DND-41 (cell line): ENCODE data around the gene JDP2.

Experiments used
- EZH2 ChIP-seq: IDR thresholded peaks from 3 replicates; pipeline ENCODE4 v1.6.1; 2012; ENCODE audit warnings: borderline replicate concordance, low read depth, mild to moderate bottlenecking, moderate library complexity, low read length, inconsistent platforms; ENCODE audit not compliant: severe bottlenecking
- TF ChIP-seq, protein P1 (sequence below): IDR thresholded peaks from 2 replicates; pipeline ENCODE4 v1.5.1; 2012; ENCODE audit warnings: borderline replicate concordance, low read length, moderate library complexity, mild to moderate bottlenecking; ENCODE audit not compliant: poor library complexity, severe bottlenecking; ENCODE audit errors: extremely low read depth

DNA sequence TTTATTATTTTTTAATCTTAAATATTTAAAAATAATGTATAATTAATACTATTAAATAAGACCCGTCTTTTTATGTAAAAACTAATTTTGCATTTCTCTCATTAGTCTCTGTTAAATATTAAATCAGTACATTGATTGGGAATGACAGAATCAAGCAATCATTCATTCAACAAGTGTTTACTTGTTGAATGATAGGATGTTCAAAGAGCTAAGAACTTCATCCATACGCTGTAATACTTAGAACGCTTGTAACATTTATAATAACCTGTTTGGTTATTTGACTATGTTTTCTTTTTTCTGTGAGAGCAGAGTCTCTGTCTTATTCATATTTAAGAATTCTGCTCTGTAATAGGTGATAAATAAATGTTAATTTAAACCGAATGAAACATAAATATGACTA is 91.6 kb downstream of the JDP2 start:
- TF ChIP-seq, protein P1, sequence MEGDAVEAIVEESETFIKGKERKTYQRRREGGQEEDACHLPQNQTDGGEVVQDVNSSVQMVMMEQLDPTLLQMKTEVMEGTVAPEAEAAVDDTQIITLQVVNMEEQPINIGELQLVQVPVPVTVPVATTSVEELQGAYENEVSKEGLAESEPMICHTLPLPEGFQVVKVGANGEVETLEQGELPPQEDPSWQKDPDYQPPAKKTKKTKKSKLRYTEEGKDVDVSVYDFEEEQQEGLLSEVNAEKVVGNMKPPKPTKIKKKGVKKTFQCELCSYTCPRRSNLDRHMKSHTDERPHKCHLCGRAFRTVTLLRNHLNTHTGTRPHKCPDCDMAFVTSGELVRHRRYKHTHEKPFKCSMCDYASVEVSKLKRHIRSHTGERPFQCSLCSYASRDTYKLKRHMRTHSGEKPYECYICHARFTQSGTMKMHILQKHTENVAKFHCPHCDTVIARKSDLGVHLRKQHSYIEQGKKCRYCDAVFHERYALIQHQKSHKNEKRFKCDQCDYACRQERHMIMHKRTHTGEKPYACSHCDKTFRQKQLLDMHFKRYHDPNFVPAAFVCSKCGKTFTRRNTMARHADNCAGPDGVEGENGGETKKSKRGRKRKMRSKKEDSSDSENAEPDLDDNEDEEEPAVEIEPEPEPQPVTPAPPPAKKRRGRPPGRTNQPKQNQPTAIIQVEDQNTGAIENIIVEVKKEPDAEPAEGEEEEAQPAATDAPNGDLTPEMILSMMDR, result no peak
- no peak for TF ChIP-seq EZH2
